Keratinocyte (primary cell): ENCODE measurements around the gene FRS2. TPM values are rescaled to one million over a fixed set of nuclear protein-coding genes. Genes with fewer than 3 reads are reported as not detected.

Experiments used
- DNase-seq: peaks from one replicate; pipeline ENCODE4 v3.0.0-alpha.2; 2011; ENCODE audit warnings: low read depth, missing footprints, low spot score
- FAIRE-seq: peaks from 2 replicates; lab custom pipeline; 2011; peaks lifted over from hg19 to GRCh38; lab: Jason Lieb, UNC
- H2AFZ ChIP-seq: 2 replicates; pipeline ENCODE4 v1.6.0; 2012; ENCODE audit warnings: low read length, control low read depth, inconsistent platforms; ENCODE audit not compliant: control insufficient read depth
- H3K27ac ChIP-seq: 2 replicates; pipeline ENCODE4 v1.5.1; 2011; ENCODE audit warnings: low read length; ENCODE audit not compliant: control insufficient read depth, insufficient read depth
- H3K27me3 ChIP-seq: 3 replicates; pipeline ENCODE4 v1.6.0; 2011; ENCODE audit warnings: low read length; ENCODE audit not compliant: control insufficient read depth, insufficient read depth; ENCODE audit errors: extremely low read depth
- H3K36me3 ChIP-seq, 2 experiments: 2 replicates in 1 of 2; 3 replicates in 1 of 2; pipeline ENCODE4 v1.5.1; 2011; ENCODE audit warnings: low read length in 2 of 2, mild to moderate bottlenecking in 1 of 2; ENCODE audit not compliant: control insufficient read depth in 2 of 2, insufficient read depth in 2 of 2; ENCODE audit errors: extremely low read depth in 1 of 2
- H3K4me1 ChIP-seq: 3 replicates; pipeline ENCODE4 v1.5.1; 2011; ENCODE audit warnings: low read length; ENCODE audit not compliant: control insufficient read depth, insufficient read depth; ENCODE audit errors: extremely low read depth
- H3K4me2 ChIP-seq: 3 replicates; pipeline ENCODE4 v1.6.0; 2011; ENCODE audit warnings: low read depth, low read length; ENCODE audit not compliant: control insufficient read depth, insufficient read depth; ENCODE audit errors: extremely low read depth
- H3K4me3 ChIP-seq, 3 experiments: fragments of 200-600 bp in 1 of 3; sonication (generic) in 1 of 3; 2 replicates in 2 of 3; 3 replicates in 1 of 3; pipeline ENCODE4 v1.5.1; 2011 to 2016; ENCODE audit warnings: low read length in 3 of 3, mild to moderate bottlenecking in 3 of 3, control low read depth in 2 of 3, inconsistent platforms in 1 of 3, low read depth in 1 of 3, mixed read lengths in 1 of 3, mixed run types in 1 of 3, moderate library complexity in 1 of 3; ENCODE audit not compliant: control insufficient read depth in 2 of 3, insufficient read depth in 2 of 3; ENCODE audit errors: extremely low read depth in 1 of 3
- H3K79me2 ChIP-seq: 2 replicates; pipeline ENCODE4 v1.6.0; 2012; ENCODE audit warnings: low read length; ENCODE audit not compliant: control insufficient read depth, insufficient read depth
- H3K9ac ChIP-seq: 3 replicates; pipeline ENCODE4 v1.6.0; 2011; ENCODE audit warnings: low read length; ENCODE audit not compliant: control insufficient read depth, insufficient read depth; ENCODE audit errors: extremely low read depth
- H3K9me1 ChIP-seq: 3 replicates; pipeline ENCODE4 v1.6.0; 2011; ENCODE audit warnings: low read length; ENCODE audit not compliant: control insufficient read depth, insufficient read depth; ENCODE audit errors: extremely low read depth
- H3K9me3 ChIP-seq: 2 replicates; pipeline ENCODE4 v1.5.1; 2012; ENCODE audit warnings: low read depth, low read length; ENCODE audit not compliant: control insufficient read depth
- H4K20me1 ChIP-seq: 3 replicates; pipeline ENCODE4 v1.6.0; 2011; ENCODE audit warnings: low read length; ENCODE audit not compliant: control insufficient read depth, insufficient read depth; ENCODE audit errors: extremely low read depth
- CTCF ChIP-seq, 3 experiments: IDR thresholded peaks in 1 of 3; conservative IDR thresholded peaks in 1 of 3; optimal IDR thresholded peaks in 1 of 3; 2 replicates in 2 of 3; 3 replicates in 1 of 3; pipeline versions ENCODE3 to v1.5.1; 2011; ENCODE audit warnings: low read length in 3 of 3, mild to moderate bottlenecking in 3 of 3, moderate library complexity in 2 of 3, control low read depth in 1 of 3, inconsistent platforms in 1 of 3; ENCODE audit not compliant: insufficient read depth in 2 of 3; ENCODE audit errors: extremely low read depth in 1 of 3
- EZH2 ChIP-seq: IDR thresholded peaks from one replicate; pipeline ENCODE4 v1.6.1; 2012; ENCODE audit warnings: inconsistent platforms, mild to moderate bottlenecking, low read length, moderate library complexity
- dilution Hi-C: fragments of 300-500 bp; cut with MboI; formaldehyde crosslinking; loops from one replicate; pipeline ENCODE4 v1.7.0; 2020; ENCODE audit warnings: low sequenced_read_pairs; ENCODE audit not compliant: extremely low pct_ligation_motif_present
- polyA plus RNA-seq, 5 experiments: library from polyadenylated mRNA; depleted of rRNA in 3 of 5; stranded (reverse) in 3 of 5; stranded (forward) in 1 of 5; unstranded in 1 of 5; fragments of >200 nt; gene quantifications; 1 replicate in 1 of 5; 2 replicates in 3 of 5; 3 replicates in 1 of 5; pipeline versions ENCODE4 v1.2.1 to v1.2.3, GENCODE V29; 2011 to 2012; ENCODE audit warnings: missing spikeins in 2 of 5, low read depth in 1 of 5, low replicate concordance in 1 of 5

FRS2 gene
- polyA plus RNA-seq, 1 donor (not counting 4 experiments of a cell fraction or from before 2014, with no cell fraction given) = 28.6 TPM

- Histone ChIP-seq H3K4me3 (no peak overlapping the region), H3K9ac (no peak overlapping the region), H3K79me2 (no peaks in the 10 kb centered on the region), H3K36me3 (no peaks in the 10 kb centered on the region), H3K9me1 (no peaks in the 10 kb centered on the region), H3K4me1 (no peaks in the 10 kb centered on the region), H3K27me3 (no peaks in the 10 kb centered on the region), H4K20me1 (no peaks in the 10 kb centered on the region), H3K9me3 (no peaks in the 10 kb centered on the region), H2AFZ (no peak overlapping the region), H3K27ac (no peak overlapping the region), H3K4me2 (no peak overlapping the region)
- TF ChIP-seq CTCF (optimal IDR thresholded peaks at IDR 0.05 in 1 of 3, IDR thresholded peaks at IDR 0.05 in 1 of 3, conservative IDR thresholded peaks at IDR 0.05 in 1 of 3; ENCODE audit: extremely low read depth in 1 of 3, insufficient read depth in 2 of 3, low read length in 3 of 3) (no peak), EZH2 (no peak)
- dilution Hi-C loops = no loop called here
- no peak for DNase-seq
- no peak for FAIRE-seq
Observed at GRCh38 chr12:69428351-69429073, 41.7 kb upstream of the FRS2 start.

- dilution Hi-C loops = no loop called here
- no peak overlapping the region for H3K9ac ChIP-seq
- no peaks in the 10 kb centered on the region for H3K36me3 ChIP-seq
- H3K79me2 ChIP-seq = no peaks in the 10 kb centered on the region
- H3K9me1 ChIP-seq = no peaks in the 10 kb centered on the region
- H3K4me1 ChIP-seq = no peaks in the 10 kb centered on the region
- FAIRE-seq (no peak), DNase-seq (no peak)
- H2AFZ ChIP-seq = no peak overlapping the region
- no peaks in the 10 kb centered on the region for H4K20me1 ChIP-seq
- no peak overlapping the region for H3K4me3 ChIP-seq
- H3K27me3 ChIP-seq = no peaks in the 10 kb centered on the region
- H3K27ac ChIP-seq = no peak overlapping the region
- no peak for TF ChIP-seq EZH2
- TF ChIP-seq CTCF (optimal IDR thresholded peaks at IDR 0.05 in 1 of 3, IDR thresholded peaks at IDR 0.05 in 1 of 3, conservative IDR thresholded peaks at IDR 0.05 in 1 of 3; ENCODE audit: extremely low read depth in 1 of 3, insufficient read depth in 2 of 3, low read length in 3 of 3) = no peak
- H3K9me3 ChIP-seq = no peaks in the 10 kb centered on the region
- no peak overlapping the region for H3K4me2 ChIP-seq
Observed at GRCh38 chr12:69430942-69431590, 39.1 kb upstream of the FRS2 start.
